IMR-90 (cell line): ENCODE data around the gene SSTR4. TPM values are rescaled to one million over a fixed set of nuclear protein-coding genes. Genes with fewer than 3 reads are reported as not detected.

ENCODE experiments used
- ATAC-seq: fragments of 200-7000 bp; cut with Tn5 transposase; 2 replicates; pipeline ENCODE4 v1.9.1; 2020; ENCODE audit warnings: low read depth, mild to moderate bottlenecking, moderate library complexity
- BruUV-seq: library from RNA; stranded (reverse); fragments of 400-500 nt; replicated peaks from 2 replicates; lab custom pipeline; 2021; lab: Mats Ljungman, UMichigan
- CTCF ChIA-PET: fragments of 300-600 bp; formaldehyde crosslinking; extraction: SDS; loops from one replicate; lab custom pipeline; 2021; ENCODE audit warnings: antibody characterized with exemption; lab: Yijun Ruan, JAX
- POLR2A ChIA-PET: fragments of 300-600 bp; sonication (Branson Sonifier 250); formaldehyde crosslinking; loops from one replicate; lab custom pipeline; 2022; ENCODE audit warnings: antibody characterized with exemption; ENCODE audit not compliant: unreplicated experiment; lab: Charles Lee
- DNase-seq: peaks from one replicate; pipeline ENCODE4 v3.0.0; 2013
- H2AFZ ChIP-seq: replicated peaks from 2 replicates; pipeline ENCODE3; 2013; ENCODE audit warnings: low read length, mild to moderate bottlenecking; ENCODE audit not compliant: poor library complexity
- H2AK5ac ChIP-seq: 2 replicates; pipeline ENCODE4 v1.6.1; 2013; ENCODE audit warnings: low read depth, low read length, inconsistent platforms
- H2AK9ac ChIP-seq: replicated peaks from 2 replicates; pipeline ENCODE3; 2013; ENCODE audit warnings: mild to moderate bottlenecking, low read depth, low read length, moderate library complexity; ENCODE audit not compliant: poor library complexity
- H2BK120ac ChIP-seq: 2 replicates; pipeline ENCODE4 v1.6.1; 2013; ENCODE audit warnings: low read depth, low read length, inconsistent platforms
- H2BK15ac ChIP-seq: 3 replicates; pipeline ENCODE4 v1.6.1; 2013; ENCODE audit warnings: low read depth, low read length, inconsistent platforms
- H2BK20ac ChIP-seq: 2 replicates; pipeline ENCODE4 v1.6.1; 2013; ENCODE audit warnings: low read depth, mild to moderate bottlenecking, inconsistent platforms, low read length, moderate library complexity
- H2BK5ac ChIP-seq: 2 replicates; pipeline ENCODE4 v1.6.1; 2013; ENCODE audit warnings: mild to moderate bottlenecking, low read depth, low read length, inconsistent platforms; ENCODE audit not compliant: poor library complexity, severe bottlenecking
- H3K14ac ChIP-seq: replicated peaks from 2 replicates; pipeline ENCODE4 v1.6.1; 2013; ENCODE audit warnings: low read depth, low read length, inconsistent platforms
- H3K18ac ChIP-seq: 2 replicates; pipeline ENCODE4 v1.6.1; 2013; ENCODE audit warnings: low read depth, low read length, control low read depth
- H3K23ac ChIP-seq: 2 replicates; pipeline ENCODE4 v1.6.1; 2013; ENCODE audit warnings: low read depth, low read length, inconsistent platforms
- H3K27ac ChIP-seq: 2 replicates; pipeline ENCODE4 v1.5.1; 2013; ENCODE audit warnings: mild to moderate bottlenecking, control low read depth, low read length; ENCODE audit not compliant: insufficient read depth
- H3K27me3 ChIP-seq: 2 replicates; pipeline ENCODE4 v1.6.1; 2013; ENCODE audit warnings: low read length; ENCODE audit not compliant: control insufficient read depth, insufficient read depth
- H3K36me3 ChIP-seq: 2 replicates; pipeline ENCODE4 v1.6.1; 2013; ENCODE audit warnings: low read length, mixed read lengths; ENCODE audit not compliant: control insufficient read depth, insufficient read depth
- H3K4ac ChIP-seq: 2 replicates; pipeline ENCODE4 v1.6.1; 2013; ENCODE audit warnings: low read depth, low read length, inconsistent platforms
- H3K4me1 ChIP-seq: 2 replicates; pipeline ENCODE4 v1.6.1; 2013; ENCODE audit warnings: low read length, mixed read lengths; ENCODE audit not compliant: control insufficient read depth, insufficient read depth
- H3K4me2 ChIP-seq: 2 replicates; pipeline ENCODE4 v1.6.1; 2013; ENCODE audit warnings: low read depth, mild to moderate bottlenecking, control low read depth, low read length, moderate library complexity
- H3K4me3 ChIP-seq: 2 replicates; pipeline ENCODE4 v1.5.1; 2013; ENCODE audit warnings: low read depth, mild to moderate bottlenecking, control low read depth, low read length, moderate library complexity; ENCODE audit not compliant: insufficient read depth
- H3K56ac ChIP-seq: 2 replicates; pipeline ENCODE4 v1.6.1; 2013; ENCODE audit warnings: low read length, inconsistent platforms; ENCODE audit not compliant: insufficient read depth; ENCODE audit errors: extremely low read depth
- H3K79me1 ChIP-seq, 2 experiments: 2 replicates each; pipeline ENCODE4 v1.6.1; 2013; ENCODE audit warnings: low read length in 2 of 2, inconsistent platforms in 1 of 2, low read depth in 1 of 2
- H3K9ac ChIP-seq: 2 replicates; pipeline ENCODE4 v1.6.1; 2013; ENCODE audit warnings: low read depth, low read length, control low read depth
- H3K9me1 ChIP-seq: 2 replicates; pipeline ENCODE4 v1.6.1; 2013; ENCODE audit warnings: low read length, inconsistent platforms; ENCODE audit not compliant: insufficient read depth
- H3K9me3 ChIP-seq: 2 replicates; pipeline ENCODE4 v1.6.1; 2013; ENCODE audit warnings: low read length; ENCODE audit not compliant: control insufficient read depth, insufficient read depth
- H4K20me1 ChIP-seq: 2 replicates; pipeline ENCODE4 v1.6.1; 2013; ENCODE audit warnings: low read length, inconsistent platforms; ENCODE audit not compliant: insufficient read depth
- H4K5ac ChIP-seq: 2 replicates; pipeline ENCODE4 v1.6.1; 2013; ENCODE audit warnings: mild to moderate bottlenecking, low read depth, low read length, control low read depth
- H4K8ac ChIP-seq, 2 experiments: 2 replicates each; pipeline ENCODE4 v1.6.1; 2013; ENCODE audit warnings: low read depth in 2 of 2, low read length in 2 of 2, control low read depth in 1 of 2, inconsistent platforms in 1 of 2
- H4K91ac ChIP-seq: 2 replicates; pipeline ENCODE4 v1.6.1; 2013; ENCODE audit warnings: low read depth, low read length, inconsistent platforms; ENCODE audit not compliant: insufficient read depth
- BHLHE40 ChIP-seq: fragments of 150-350 bp; IDR thresholded peaks from 2 replicates; pipeline ENCODE4 v1.6.1; 2016; ENCODE audit warnings: mild to moderate bottlenecking, low read depth, low read length
- FOS ChIP-seq: fragments of 150-350 bp; IDR thresholded peaks from 2 replicates; pipeline ENCODE4 v1.6.1; 2016; ENCODE audit warnings: low read depth, low read length
- MAFK ChIP-seq: IDR thresholded peaks from 2 replicates; pipeline ENCODE4 v1.6.1; 2012; ENCODE audit warnings: low read depth, low read length, improper control_type of control experiment
- MXI1 ChIP-seq: IDR thresholded peaks from 2 replicates; pipeline ENCODE4 v1.6.1; 2012; ENCODE audit warnings: low read depth, mild to moderate bottlenecking, low read length, moderate library complexity, borderline replicate concordance
- NFE2L2 ChIP-seq: fragments of 150-350 bp; IDR thresholded peaks from 2 replicates; pipeline ENCODE4 v1.6.1; 2016; ENCODE audit warnings: low read depth, mild to moderate bottlenecking, low read length
- RCOR1 ChIP-seq: IDR thresholded peaks from 2 replicates; pipeline ENCODE4 v1.6.1; 2012; ENCODE audit warnings: mild to moderate bottlenecking, low read length, improper control_type of control experiment; ENCODE audit not compliant: insufficient replicate concordance
- RFX5 ChIP-seq: IDR thresholded peaks from 2 replicates; pipeline ENCODE4 v1.8.0; 2012; ENCODE audit warnings: low read depth, mild to moderate bottlenecking, low read length, moderate library complexity
- WGBS, 2 experiments: methylation state at CpG; one replicate each; pipeline versions ENCODE4 v1.1.5 to v1.1.7; 2013; ENCODE audit warnings: missing lambda C conversion rate in 2 of 2; ENCODE audit not compliant: insufficient read length in 1 of 2; ENCODE audit errors: extremely low coverage in 2 of 2; 5-methylcytosine and 5-hydroxymethylcytosine counted together
- dilution Hi-C: fragments of 300-500 bp; cut with HindIII; formaldehyde crosslinking; loops from one replicate; pipeline ENCODE4 v1.14.3; 2018; ENCODE audit warnings: low sequenced_read_pairs; ENCODE audit not compliant: unreplicated experiment
- in situ Hi-C: fragments of 300-500 bp; cut with MboI; formaldehyde crosslinking; loops from 3 replicates; pipeline ENCODE4 v1.14.3; 2019; ENCODE audit warnings: low sequenced_read_pairs, inconsistent platforms, mixed read lengths
- intact Hi-C: fragments of 100-400 bp; cut with micrococcal nuclease; formaldehyde crosslinking; loops from 2 replicates; pipeline ENCODE4 v1.10.0; 2022
- polyA plus RNA-seq, 3 experiments: library from polyadenylated mRNA; depleted of rRNA; stranded (reverse); fragments of >200 nt; gene quantifications; 2 replicates each; pipeline ENCODE4 v1.2.3, GENCODE V29; 2012; ENCODE audit warnings: low replicate concordance in 1 of 3
- total RNA-seq: library from RNA; depleted of rRNA; stranded (reverse); fragments of >200 nt; gene quantifications from 2 replicates; pipeline ENCODE4 v1.2.3, GENCODE V29; 2012
- TF ChIP-seq, protein P1 (sequence below): conservative IDR thresholded peaks from 2 replicates; pipeline ENCODE4 v1.5.1; 2012; ENCODE audit warnings: mild to moderate bottlenecking, low read depth, low read length, improper control_type of control experiment
- TF ChIP-seq, protein P2 (sequence below): fragments of 150-350 bp; IDR thresholded peaks from 2 replicates; pipeline ENCODE4 v1.6.1; 2017; ENCODE audit warnings: mild to moderate bottlenecking, antibody characterized with exemption, low read length, low read depth
- TF ChIP-seq, protein P3 (sequence below): fragments of 150-350 bp; IDR thresholded peaks from 2 replicates; pipeline ENCODE4 v1.6.1; 2016; ENCODE audit warnings: low read depth, mild to moderate bottlenecking, low read length, moderate library complexity, borderline replicate concordance

Gene SSTR4
- total and polyA plus RNA-seq, 2 of the 4 experiments (the other 2 are of a cell fraction): not detected

DNA sequence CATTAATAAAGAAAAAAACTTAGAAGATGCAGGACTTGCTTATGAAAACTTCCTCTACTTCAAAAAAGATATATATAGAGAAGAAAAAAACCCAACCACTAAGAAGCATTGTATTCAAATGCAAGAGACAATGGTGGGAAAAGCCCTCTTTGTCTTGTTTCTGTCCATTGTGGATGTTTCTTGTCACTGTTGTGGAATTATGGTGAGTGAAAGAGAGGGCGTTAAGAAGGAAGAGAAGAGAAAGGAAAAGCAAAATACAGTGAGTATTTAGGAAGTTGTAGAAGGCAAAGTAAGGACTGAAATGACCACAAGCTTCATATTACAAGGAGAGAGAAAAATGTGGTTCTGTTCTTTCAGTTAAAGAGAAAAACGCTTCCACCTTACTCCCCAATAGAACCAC is 28.5 kb downstream of the SSTR4 start:
- H2BK5ac ChIP-seq: no peak overlapping the region
- H3K9ac ChIP-seq: no peak overlapping the region
- peaks cover 28% of the 10 kb centered on the region for H3K27me3 ChIP-seq
- no peak overlapping the region for H4K91ac ChIP-seq
- in situ Hi-C loops (no loop called here), dilution Hi-C loops (no loop called here), intact Hi-C loops (loop anchor here (5.0 kb wide), 1 partner anchor 174 kb away; no protein-coding TSS in a partner anchor)
- no peak overlapping the region for H3K4me3 ChIP-seq
- 0 out of 2 replicates have a peak, but pooled peaks cover 2% of the 10 kb centered on the region for H3K9me1 ChIP-seq
- no peak overlapping the region for H3K27ac ChIP-seq
- ChIA-PET CTCF (no interaction called here), POLR2A (no interaction called here)
- no peaks in the 10 kb centered on the region for H4K20me1 ChIP-seq
- H2BK20ac ChIP-seq: no peak overlapping the region
- H3K9me3 ChIP-seq: no peaks in the 10 kb centered on the region
- no peak overlapping the region for H3K56ac ChIP-seq
- no peak for TF ChIP-seq RCOR1
- no peak for TF ChIP-seq FOS
- TF ChIP-seq, protein P1, sequence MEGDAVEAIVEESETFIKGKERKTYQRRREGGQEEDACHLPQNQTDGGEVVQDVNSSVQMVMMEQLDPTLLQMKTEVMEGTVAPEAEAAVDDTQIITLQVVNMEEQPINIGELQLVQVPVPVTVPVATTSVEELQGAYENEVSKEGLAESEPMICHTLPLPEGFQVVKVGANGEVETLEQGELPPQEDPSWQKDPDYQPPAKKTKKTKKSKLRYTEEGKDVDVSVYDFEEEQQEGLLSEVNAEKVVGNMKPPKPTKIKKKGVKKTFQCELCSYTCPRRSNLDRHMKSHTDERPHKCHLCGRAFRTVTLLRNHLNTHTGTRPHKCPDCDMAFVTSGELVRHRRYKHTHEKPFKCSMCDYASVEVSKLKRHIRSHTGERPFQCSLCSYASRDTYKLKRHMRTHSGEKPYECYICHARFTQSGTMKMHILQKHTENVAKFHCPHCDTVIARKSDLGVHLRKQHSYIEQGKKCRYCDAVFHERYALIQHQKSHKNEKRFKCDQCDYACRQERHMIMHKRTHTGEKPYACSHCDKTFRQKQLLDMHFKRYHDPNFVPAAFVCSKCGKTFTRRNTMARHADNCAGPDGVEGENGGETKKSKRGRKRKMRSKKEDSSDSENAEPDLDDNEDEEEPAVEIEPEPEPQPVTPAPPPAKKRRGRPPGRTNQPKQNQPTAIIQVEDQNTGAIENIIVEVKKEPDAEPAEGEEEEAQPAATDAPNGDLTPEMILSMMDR: no peak
- TF ChIP-seq, protein P2, sequence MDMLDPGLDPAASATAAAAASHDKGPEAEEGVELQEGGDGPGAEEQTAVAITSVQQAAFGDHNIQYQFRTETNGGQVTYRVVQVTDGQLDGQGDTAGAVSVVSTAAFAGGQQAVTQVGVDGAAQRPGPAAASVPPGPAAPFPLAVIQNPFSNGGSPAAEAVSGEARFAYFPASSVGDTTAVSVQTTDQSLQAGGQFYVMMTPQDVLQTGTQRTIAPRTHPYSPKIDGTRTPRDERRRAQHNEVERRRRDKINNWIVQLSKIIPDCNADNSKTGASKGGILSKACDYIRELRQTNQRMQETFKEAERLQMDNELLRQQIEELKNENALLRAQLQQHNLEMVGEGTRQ: no peak
- no peak for TF ChIP-seq NFE2L2
- no peak for TF ChIP-seq BHLHE40
- no peak for TF ChIP-seq MAFK
- TF ChIP-seq, protein P3, sequence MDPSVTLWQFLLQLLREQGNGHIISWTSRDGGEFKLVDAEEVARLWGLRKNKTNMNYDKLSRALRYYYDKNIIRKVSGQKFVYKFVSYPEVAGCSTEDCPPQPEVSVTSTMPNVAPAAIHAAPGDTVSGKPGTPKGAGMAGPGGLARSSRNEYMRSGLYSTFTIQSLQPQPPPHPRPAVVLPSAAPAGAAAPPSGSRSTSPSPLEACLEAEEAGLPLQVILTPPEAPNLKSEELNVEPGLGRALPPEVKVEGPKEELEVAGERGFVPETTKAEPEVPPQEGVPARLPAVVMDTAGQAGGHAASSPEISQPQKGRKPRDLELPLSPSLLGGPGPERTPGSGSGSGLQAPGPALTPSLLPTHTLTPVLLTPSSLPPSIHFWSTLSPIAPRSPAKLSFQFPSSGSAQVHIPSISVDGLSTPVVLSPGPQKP: no peak
- TF ChIP-seq RFX5: no peak
- TF ChIP-seq MXI1: no peak
- no peaks in the 10 kb centered on the region for H3K36me3 ChIP-seq
- H3K4me2 ChIP-seq: no peak overlapping the region
- DNase-seq (no peak), ATAC-seq (no peak)
- no peaks in the 10 kb centered on the region for H3K79me1 ChIP-seq
- H3K23ac ChIP-seq: no peak overlapping the region
- no peak overlapping the region for H2AFZ ChIP-seq
- no peak overlapping the region for H2AK5ac ChIP-seq
- H3K4ac ChIP-seq: no peak overlapping the region
- no CpG with 5 or more reads among the region's 2 CpGs for WGBS, 2 experiments
- no peak overlapping the region for H2BK15ac ChIP-seq
- H4K8ac ChIP-seq: no peak overlapping the region
- no peak overlapping the region for H4K5ac ChIP-seq
- H3K4me1 ChIP-seq: peaks cover 10% of the 10 kb centered on the region; the same call in 1 of the 2 replicates
- BruUV-seq: no TSS peak
- no peak overlapping the region for H3K14ac ChIP-seq
- H3K18ac ChIP-seq: no peak overlapping the region
- H2BK120ac ChIP-seq: no peak overlapping the region
- no peak overlapping the region for H2AK9ac ChIP-seq
